HuH-7 (cell line): ENCODE results near the gene POLR3K.
A peak's percentile ranks its signal among the peaks of the same experiment; 100 is the strongest.
"Not testable (repeated sequence)": the region's sequence is repeated elsewhere in the genome, so short reads cannot be mapped to it uniquely, and the experiment has no call there.

Experiments used
- DNase-seq: peaks from one replicate; pipeline ENCODE4 v3.0.0; 2011; ENCODE audit warnings: low spot score

Gene POLR3K

GRCh38 chr16:63998-64913, 10.8 kb upstream of the POLR3K start:
- no peak for DNase-seq

- DNase-seq: no peak
These were observed 10.1 kb upstream of the POLR3K start for GRCh38 chr16:63466-63865.

- no peak for DNase-seq
These were observed 9.6 kb upstream of the POLR3K start for GRCh38 chr16:62968-63391.

GRCh38 chr16:62283-62967, 9.0 kb upstream of the POLR3K start:
- DNase-seq: no peak

GRCh38 chr16:61879-62281, 8.5 kb upstream of the POLR3K start:
- no peak for DNase-seq

- no peak for DNase-seq
These were observed 7.8 kb upstream of the POLR3K start for GRCh38 chr16:60929-61878.

DNA sequence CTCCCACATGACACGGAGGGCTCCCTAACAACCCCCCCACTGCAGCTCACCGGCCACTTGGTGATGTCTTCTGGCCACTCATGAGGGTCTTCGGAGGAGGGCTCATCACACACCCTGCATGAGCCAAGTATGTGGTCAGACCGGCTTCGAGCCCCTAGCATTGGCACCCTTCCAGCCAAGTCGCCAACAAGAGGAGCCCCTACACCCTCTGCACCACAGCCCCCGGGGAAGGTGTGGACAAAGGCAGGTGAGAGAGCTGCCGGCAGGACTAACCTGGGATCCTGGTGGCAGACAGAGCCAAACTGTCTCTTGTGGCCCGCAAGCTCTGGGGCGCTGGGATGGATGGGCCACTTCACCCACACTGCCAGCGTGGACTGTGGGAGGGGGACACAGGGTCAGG, 6.8 kb upstream of the POLR3K start:
- DNase-seq: no peak

DNA sequence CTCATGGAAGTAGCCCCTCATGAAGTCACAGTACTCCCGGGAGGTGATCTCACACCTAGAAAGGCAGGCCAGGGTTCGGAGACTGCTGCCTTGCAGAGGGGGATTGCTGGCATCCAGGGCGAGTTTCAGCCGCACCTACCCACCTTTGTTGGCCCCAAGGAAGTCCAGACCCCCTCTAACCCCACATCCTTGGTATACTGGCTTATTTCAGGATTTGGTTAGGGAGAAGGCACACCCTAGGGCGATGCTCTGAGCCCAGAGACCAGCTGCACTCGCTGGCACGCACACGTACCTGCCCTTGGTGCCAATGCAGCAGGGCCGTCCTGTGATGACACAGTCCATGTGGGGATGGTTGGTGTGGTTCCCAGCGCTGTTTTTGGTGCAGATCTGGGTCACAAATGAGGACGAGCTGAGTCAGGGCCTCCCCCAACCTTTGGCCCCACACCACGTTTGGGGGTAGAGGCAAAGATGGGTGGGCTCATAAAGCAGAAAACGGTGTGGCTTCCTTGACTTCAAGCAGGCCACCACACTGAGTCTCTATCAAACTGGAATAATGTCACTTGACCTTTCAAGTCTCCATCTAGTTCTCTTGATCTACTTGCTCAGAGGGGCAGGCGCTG, 6.1 kb upstream of the POLR3K start:
- DNase-seq: no peak

DNA sequence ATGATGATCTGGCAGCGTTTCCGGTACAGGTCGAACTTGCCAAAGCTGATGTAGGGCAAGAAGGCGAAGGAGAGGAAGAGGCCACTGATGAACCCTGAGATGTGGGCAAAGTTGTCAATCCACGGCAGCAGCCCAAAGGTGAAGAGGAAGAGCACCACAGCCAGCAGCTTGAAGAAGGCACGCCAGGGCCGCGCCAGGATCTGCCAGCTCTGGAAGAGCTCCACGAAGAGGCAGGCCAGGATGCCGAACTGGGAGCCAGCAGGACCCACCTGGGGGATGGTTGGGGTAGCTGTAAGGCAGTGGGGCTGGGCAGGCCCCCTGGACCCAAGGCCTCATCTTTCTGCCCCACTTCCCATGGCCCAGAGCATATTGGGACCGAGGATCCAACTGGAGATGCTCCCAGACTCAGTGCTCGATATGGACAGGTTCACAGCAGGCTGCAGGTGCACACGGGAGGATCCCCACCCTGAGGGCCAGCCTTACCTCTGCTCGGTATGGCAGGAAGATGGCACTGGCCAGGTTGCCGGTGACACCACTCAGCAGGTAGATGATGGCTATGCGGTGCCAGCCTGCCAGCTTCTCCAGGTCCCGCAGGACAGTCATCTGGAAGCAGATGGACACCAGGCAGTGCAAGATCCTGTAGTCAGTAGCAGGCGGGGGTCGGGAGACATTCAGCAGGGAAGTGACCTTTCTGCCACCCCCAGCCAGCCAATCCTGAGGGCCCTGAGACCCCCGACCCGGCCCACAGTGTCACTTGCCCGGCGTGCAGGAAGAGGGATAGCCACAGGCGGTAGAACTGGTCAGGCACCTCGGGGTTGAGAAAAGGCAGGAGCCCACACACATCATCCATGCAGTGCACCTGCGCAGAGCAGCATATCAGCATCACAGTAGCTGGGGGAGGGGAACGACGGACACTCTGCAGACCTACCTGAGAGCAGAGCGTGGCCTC, 5.4 kb upstream of the POLR3K start:
- no peak for DNase-seq

DNA sequence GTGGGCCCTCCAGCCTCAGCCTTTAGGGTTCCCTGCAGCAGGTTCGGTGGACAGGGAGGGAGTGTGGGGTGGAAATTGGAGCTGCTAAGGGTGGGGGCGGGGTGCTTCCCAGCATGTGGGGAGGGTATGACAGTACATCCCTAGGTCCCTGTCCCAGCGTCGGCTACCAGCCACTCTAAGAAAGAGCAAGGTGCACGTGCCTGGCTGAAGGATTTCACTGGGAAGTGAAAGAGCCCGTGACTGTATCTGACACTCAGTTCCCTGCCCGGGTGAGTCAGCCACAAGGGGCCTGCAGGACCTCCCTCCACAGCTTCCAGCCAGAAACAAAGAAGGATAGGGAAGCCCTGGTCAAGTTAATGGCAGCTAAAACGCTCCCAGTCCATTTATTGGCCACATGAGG, 4.3 kb upstream of the POLR3K start:
- DNase-seq: no peak

DNA sequence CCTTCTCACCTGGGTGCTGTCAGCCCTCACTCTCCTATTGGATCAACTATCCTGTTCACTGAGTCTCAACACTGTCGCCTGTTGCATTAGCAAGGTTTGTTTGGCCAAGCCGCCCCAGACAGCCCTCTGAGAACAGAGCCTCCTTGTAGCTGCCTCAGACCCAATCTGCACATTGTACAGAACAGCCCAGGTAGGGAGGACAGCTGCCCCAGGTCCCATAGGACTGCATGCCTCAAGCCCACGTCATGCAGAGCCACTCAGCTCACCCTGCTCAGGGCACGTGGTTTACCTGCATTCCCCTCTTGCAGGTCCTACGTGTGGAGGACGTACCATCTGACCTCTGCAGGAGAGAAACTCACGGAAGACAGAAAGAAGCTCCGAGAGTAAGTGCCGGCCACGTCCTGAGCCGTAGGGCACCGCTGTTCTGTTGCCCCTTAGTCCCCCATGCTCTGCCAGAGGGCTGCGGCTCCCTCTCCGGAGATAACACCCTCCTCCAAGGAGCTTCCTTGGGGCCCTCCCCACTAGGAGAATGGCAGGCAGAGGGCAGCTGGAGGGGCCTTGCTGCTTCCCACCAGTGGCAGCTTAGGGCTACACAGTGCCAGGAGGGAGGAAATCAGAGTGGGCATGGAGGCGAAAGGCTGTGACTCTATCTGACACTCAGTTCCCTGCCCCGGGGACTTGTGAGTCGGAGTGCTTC, 3.0 kb upstream of the POLR3K start:
- DNase-seq: no peak

DNA sequence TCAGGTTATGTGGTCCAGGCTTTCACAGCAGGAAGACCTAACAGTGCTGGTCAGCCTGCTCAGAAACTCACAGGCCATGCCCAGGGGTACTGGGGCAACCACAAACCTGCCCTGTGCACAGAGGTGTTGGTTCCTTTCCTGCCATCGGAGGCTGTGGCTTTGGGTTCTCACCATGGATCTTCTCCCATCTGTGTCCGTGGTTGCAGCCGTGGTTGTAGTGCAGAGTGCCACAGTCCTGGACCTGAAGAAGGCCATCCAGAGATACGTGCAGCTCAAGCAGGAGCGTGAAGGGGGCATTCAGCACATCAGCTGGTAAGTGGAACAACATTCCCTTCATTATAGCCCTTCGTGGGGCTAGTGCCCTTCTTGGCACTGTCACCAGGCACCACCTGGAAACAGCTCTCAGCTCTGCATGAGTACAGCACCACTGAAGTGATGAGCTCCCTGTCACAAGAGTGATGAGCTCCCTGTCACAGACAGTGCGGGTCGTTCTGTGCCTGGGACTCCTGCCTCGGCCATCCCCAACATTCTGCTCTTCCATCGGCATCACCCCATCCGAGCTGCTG, 2.2 kb upstream of the POLR3K start:
- DNase-seq: no peak

DNA sequence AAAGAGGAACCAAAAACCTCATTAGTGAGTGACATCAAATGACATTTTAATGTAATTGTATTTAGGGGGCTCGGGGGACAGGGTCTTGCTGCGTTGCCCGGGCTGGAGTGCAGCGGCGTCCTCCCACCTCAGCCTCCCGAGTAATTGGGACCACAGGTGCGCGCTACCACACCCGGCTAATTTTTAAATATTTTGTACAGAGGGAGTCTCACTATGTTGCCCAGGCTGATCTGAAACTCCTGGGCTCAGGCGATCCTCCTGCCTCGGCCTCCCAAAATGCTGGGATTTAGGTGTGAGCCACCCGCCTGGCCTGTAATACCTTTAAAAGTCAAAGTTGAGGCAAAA, 801 bp upstream of the POLR3K start:
- DNase-seq: no peak

GRCh38 chr16:50769-51591, 2.4 kb downstream of the POLR3K start:
- no peak for DNase-seq

- DNase-seq: no peak
These were observed 6.2 kb downstream of the POLR3K start for GRCh38 chr16:47234-47633.

DNA sequence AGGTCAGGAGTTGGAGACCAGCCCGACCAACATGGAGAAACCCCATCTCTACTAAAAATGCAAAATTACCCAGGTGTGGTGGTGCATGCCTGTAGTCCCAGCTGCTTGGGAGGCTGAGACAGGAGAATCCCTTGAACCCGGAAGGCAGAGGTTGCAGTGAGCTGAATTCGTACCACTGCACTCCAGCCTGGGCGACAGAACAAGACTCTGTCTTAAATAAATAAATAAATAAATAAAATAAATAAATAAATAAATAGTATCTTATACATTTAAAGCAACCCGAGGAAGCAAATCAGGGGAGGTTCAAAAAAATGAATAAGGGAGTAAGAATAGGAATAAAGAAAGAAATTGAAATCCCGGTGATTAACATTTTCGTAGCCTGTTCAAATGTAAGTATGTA, 6.9 kb downstream of the POLR3K start:
- not testable (repeated sequence) for DNase-seq

DNA sequence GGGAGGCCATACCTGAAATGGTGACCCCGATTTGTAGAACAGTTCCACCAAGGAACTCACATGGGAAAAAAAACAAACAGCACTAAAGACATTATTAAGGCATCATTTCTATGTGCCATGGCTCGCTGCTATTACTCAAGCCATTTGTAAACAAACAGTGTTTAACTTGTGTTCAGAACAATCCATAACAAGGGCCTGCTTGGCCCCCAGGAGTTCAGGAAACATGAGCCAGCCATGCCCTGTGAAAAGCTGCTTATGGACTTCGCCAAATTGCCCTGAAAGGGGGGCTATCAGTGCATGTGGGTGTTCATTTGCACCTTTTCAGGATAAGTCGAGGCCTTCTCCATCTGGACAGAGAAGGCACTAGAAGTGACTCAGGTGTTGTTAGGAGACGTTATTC, 8.0 kb downstream of the POLR3K start:
- peak; percentile 28 for DNase-seq

GRCh38 chr16:44655-45054, 8.8 kb downstream of the POLR3K start:
- DNase-seq: no peak

DNA sequence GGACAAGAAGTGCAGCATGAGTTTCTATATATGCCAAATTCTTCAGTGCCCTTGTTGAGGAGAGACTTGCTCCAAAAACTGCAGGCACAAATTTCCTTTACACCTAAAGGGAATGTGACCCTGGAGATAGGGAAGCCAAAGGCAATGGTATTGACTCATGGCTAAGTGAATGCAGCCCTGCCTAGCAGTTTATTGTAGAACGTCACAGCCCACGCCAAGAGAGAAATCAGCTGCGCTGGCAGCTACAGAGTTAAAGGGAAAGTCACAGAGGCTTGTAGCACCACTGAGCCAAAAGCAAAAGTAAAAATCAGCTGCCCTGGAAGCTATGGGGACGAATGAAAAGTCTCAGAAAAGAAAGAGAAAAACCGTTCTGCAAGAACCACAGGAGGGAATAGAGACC, 10.1 kb downstream of the POLR3K start:
- no peak for DNase-seq
